ENCODE measurements around the gene TSPAN2.

The TSPAN2 gene

DNA sequence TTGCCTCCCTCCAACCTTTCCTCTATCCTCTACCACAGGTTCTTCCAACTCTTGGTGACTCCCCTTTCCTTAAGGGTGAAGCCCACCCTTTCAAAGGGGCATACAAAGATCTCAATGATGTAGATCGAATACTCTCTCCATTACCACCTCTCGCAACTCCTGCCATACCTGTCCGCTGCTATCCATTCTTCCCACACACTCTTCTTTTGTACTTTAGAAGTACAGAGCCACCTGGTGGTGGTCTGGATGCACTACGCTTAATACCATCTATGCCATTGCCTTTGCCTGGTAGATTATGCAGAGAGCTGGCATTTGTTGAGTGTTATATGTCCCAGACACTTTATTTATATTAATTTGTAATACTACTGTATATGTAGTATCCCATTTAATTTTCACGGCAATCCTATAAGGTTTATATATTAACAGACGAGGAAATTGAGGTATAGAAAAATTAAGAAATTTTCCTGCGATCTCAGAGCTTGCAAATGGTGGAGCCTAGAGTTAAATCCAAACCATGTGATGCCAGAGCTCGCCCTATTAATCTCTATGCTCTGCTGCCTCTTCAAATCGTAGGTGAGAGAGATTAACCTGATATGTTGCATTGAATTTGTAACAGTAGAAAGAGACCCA is 36.7 kb downstream of the TSPAN2 start:
- peak; percentile 55 for DNase-seq

DNA sequence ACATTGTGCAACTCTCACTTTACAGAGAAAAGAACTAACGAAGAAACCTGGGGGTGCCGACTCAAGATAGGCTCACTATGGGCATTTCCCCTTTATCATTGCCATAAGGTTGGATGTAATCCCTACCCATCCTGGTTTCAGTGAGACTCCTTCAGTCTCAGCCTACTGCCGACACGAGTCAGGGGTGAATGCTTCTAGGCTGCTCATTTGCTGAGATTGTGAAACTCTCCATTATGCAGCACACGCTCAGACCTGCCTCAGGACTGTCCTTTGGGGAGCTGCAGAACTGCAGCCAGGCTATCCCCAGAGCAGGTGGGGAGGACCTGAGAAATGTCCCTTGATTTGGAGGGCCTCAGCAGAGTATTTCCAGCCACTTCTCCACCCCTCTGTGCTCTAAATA is 37.5 kb downstream of the TSPAN2 start:
- Histone ChIP-seq H3K4me1 (no peaks in the 10 kb centered on the region), H3K36me3 (no peaks in the 10 kb centered on the region), H3K27me3 (peaks cover 6% of the 10 kb centered on the region), H3K9me3 (no peaks in the 10 kb centered on the region), H3K4me3 (ENCODE audit: low read depth, low read length) (no peak overlapping the region)
- no peak for DNase-seq
- TF ChIP-seq, protein P1, sequence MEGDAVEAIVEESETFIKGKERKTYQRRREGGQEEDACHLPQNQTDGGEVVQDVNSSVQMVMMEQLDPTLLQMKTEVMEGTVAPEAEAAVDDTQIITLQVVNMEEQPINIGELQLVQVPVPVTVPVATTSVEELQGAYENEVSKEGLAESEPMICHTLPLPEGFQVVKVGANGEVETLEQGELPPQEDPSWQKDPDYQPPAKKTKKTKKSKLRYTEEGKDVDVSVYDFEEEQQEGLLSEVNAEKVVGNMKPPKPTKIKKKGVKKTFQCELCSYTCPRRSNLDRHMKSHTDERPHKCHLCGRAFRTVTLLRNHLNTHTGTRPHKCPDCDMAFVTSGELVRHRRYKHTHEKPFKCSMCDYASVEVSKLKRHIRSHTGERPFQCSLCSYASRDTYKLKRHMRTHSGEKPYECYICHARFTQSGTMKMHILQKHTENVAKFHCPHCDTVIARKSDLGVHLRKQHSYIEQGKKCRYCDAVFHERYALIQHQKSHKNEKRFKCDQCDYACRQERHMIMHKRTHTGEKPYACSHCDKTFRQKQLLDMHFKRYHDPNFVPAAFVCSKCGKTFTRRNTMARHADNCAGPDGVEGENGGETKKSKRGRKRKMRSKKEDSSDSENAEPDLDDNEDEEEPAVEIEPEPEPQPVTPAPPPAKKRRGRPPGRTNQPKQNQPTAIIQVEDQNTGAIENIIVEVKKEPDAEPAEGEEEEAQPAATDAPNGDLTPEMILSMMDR (IDR thresholded peaks at IDR 0.05; ENCODE audit: low read depth, low read length) = no peak

More for the DNA sequence above, 36.7 kb downstream of the TSPAN2 start:
- Histone ChIP-seq H3K27me3 (peaks cover 6% of the 10 kb centered on the region), H3K4me3 (ENCODE audit: low read depth, low read length) (no peak overlapping the region), H3K36me3 (no peaks in the 10 kb centered on the region), H3K4me1 (no peaks in the 10 kb centered on the region), H3K9me3 (no peaks in the 10 kb centered on the region)
- TF ChIP-seq, protein P1 (IDR thresholded peaks at IDR 0.05; ENCODE audit: low read depth, low read length) = peak; percentile 87

DNA sequence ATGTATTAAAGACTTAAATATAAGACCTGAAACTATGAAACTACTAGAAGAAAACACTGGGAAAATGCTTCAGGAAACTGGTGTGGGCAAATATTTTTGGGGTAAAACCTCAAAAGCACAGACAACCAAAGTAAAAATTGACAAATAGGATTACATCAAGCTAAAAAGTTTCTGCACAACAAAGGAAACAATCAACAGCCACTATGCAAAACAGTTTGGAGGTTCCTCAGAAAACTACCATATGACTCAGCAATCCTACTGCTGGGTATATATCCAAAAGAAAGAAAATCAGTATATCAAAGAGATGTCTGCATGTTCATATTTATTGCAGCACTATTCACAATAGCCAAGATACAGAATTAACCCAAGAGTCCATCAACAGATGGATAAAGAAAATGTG is 42.6 kb downstream of the TSPAN2 start:
- no peaks in the 10 kb centered on the region for H3K36me3 ChIP-seq
- no peak for DNase-seq
- H3K9me3 ChIP-seq = no peaks in the 10 kb centered on the region
- TF ChIP-seq, protein P1 (IDR thresholded peaks at IDR 0.05; ENCODE audit: low read depth, low read length) = no peak
- peaks cover 3% of the 10 kb centered on the region for H3K27me3 ChIP-seq
- H3K4me1 ChIP-seq = no peaks in the 10 kb centered on the region
- H3K4me3 ChIP-seq (ENCODE audit: low read depth, low read length) = no peak overlapping the region

DNA sequence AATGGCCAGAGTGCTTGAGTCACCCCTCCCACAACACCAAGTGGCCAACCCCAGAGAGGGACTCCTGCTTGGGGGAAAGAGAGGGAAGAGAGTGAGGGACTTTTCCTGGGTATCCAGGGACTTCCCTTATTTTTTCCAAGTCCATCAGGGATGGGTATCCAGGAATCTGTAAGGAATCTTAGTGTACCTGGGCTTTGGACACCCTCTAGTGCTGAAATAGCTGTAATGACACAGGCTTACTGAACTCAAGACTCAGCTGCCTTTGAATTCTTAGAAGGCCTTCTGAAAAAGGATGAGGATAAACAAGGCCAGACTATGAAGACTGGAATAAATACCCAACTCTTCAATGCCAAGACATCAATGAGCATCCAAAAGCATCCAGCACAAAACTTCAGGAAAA is 47.6 kb downstream of the TSPAN2 start:
- Histone ChIP-seq H3K9me3 (no peaks in the 10 kb centered on the region), H3K27me3 (no peaks in the 10 kb centered on the region), H3K36me3 (no peaks in the 10 kb centered on the region), H3K4me1 (no peaks in the 10 kb centered on the region), H3K4me3 (ENCODE audit: low read depth, low read length) (no peak overlapping the region)
- TF ChIP-seq, protein P1 (IDR thresholded peaks at IDR 0.05; ENCODE audit: low read depth, low read length) = peak; percentile 36
- no peak for DNase-seq

DNA sequence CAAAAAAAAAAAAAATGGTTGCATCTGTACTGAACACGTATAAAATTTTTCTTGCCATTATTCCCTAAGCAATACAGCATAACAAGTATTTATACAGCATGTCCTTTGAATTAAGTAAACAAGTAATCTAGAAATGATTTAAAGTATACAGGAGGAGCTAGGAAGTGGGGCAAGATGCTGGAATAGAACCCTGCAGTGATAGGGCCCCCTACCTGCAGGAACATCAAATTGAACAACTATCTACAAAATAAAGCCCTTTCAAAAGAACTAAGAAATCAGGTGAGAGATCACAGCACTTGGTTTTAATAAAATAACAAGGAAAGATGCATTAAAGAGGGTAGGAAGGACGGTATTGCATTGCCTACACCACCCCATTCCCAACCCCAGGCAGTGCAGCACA is 48.8 kb downstream of the TSPAN2 start:
- TF ChIP-seq, protein P1 (IDR thresholded peaks at IDR 0.05; ENCODE audit: low read depth, low read length) = peak; percentile 7; the same call in 1 of the 2 replicates
- Histone ChIP-seq H3K9me3 (no peaks in the 10 kb centered on the region), H3K27me3 (no peaks in the 10 kb centered on the region), H3K36me3 (no peaks in the 10 kb centered on the region), H3K4me3 (ENCODE audit: low read depth, low read length) (no peak overlapping the region), H3K4me1 (no peaks in the 10 kb centered on the region)
- no peak for DNase-seq

DNA sequence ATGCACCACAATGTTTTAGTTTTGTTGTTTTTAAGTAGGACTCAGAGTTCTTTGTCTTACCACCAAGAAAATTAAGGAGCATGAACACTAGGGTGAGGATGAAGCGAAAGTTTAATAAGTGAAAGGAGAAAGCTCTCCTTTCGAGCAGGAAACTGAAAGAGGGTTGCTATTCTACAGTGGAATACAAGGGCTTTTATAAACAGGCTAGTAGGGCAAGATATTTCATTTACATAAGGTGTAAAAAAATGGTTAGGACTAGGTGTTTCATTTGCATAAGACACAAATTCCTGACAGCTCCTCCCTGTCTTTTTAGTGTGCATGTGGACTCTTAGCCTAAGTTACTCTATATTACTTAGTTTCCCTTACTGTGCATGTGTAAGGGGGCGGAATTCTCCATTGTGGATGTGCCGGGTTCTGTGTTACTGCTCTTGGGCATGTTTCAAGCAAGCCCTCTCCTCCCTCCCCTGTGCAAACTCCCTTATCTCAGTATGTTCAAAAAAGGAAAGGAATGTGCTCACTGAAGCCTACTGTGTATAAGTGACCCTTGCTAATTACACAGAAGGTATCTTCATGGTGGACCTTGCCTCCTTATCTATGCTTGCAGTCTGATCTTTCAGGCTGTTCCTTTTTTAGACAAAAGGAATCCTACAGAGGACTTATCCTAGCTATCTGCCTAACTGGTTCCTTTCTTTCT is 52.3 kb downstream of the TSPAN2 start:
- H3K4me3 ChIP-seq (ENCODE audit: low read depth, low read length) = no peak overlapping the region
- TF ChIP-seq, protein P1 (IDR thresholded peaks at IDR 0.05; ENCODE audit: low read depth, low read length) = no peak
- no peaks in the 10 kb centered on the region for H3K36me3 ChIP-seq
- H3K9me3 ChIP-seq = no peaks in the 10 kb centered on the region
- no peaks in the 10 kb centered on the region for H3K4me1 ChIP-seq
- H3K27me3 ChIP-seq = no peaks in the 10 kb centered on the region
- no peak for DNase-seq

All from BE2C (cell line).